ENCODE results near the gene HSF2BP.

GRCh38 chr21:43675871-43676270, 16.6 kb upstream of the HSF2BP start:
- no peak for TF ChIP-seq POLR2AphosphoS5 (IDR thresholded peaks at IDR 0.05)
- no peak for TF ChIP-seq POLR2A (IDR thresholded peaks at IDR 0.05)

Measured in upper lobe of left lung (tissue), 4 donors.